IMR-90 (cell line): Measurements from ENCODE around the gene KCP. TPM values are rescaled to one million over a fixed set of nuclear protein-coding genes. Genes with fewer than 3 reads are reported as not detected.

Source experiments
- ATAC-seq: fragments of 200-7000 bp; cut with Tn5 transposase; 2 replicates; pipeline ENCODE4 v1.9.1; 2020; ENCODE audit warnings: low read depth, mild to moderate bottlenecking, moderate library complexity
- BruUV-seq: library from RNA; stranded (reverse); fragments of 400-500 nt; replicated peaks from 2 replicates; lab custom pipeline; 2021; lab: Mats Ljungman, UMichigan
- CTCF ChIA-PET: fragments of 300-600 bp; formaldehyde crosslinking; extraction: SDS; loops from one replicate; lab custom pipeline; 2021; ENCODE audit warnings: antibody characterized with exemption; lab: Yijun Ruan, JAX
- POLR2A ChIA-PET: fragments of 300-600 bp; sonication (Branson Sonifier 250); formaldehyde crosslinking; loops from one replicate; lab custom pipeline; 2022; ENCODE audit warnings: antibody characterized with exemption; ENCODE audit not compliant: unreplicated experiment; lab: Charles Lee
- DNase-seq: peaks from one replicate; pipeline ENCODE4 v3.0.0; 2013
- H2AFZ ChIP-seq: replicated peaks from 2 replicates; pipeline ENCODE3; 2013; ENCODE audit warnings: low read length, mild to moderate bottlenecking; ENCODE audit not compliant: poor library complexity
- H2AK5ac ChIP-seq: 2 replicates; pipeline ENCODE4 v1.6.1; 2013; ENCODE audit warnings: low read depth, low read length, inconsistent platforms
- H2AK9ac ChIP-seq: replicated peaks from 2 replicates; pipeline ENCODE3; 2013; ENCODE audit warnings: mild to moderate bottlenecking, low read depth, low read length, moderate library complexity; ENCODE audit not compliant: poor library complexity
- H2BK120ac ChIP-seq: 2 replicates; pipeline ENCODE4 v1.6.1; 2013; ENCODE audit warnings: low read depth, low read length, inconsistent platforms
- H2BK15ac ChIP-seq: 3 replicates; pipeline ENCODE4 v1.6.1; 2013; ENCODE audit warnings: low read depth, low read length, inconsistent platforms
- H2BK20ac ChIP-seq: 2 replicates; pipeline ENCODE4 v1.6.1; 2013; ENCODE audit warnings: low read depth, mild to moderate bottlenecking, inconsistent platforms, low read length, moderate library complexity
- H2BK5ac ChIP-seq: 2 replicates; pipeline ENCODE4 v1.6.1; 2013; ENCODE audit warnings: mild to moderate bottlenecking, low read depth, low read length, inconsistent platforms; ENCODE audit not compliant: poor library complexity, severe bottlenecking
- H3K14ac ChIP-seq: replicated peaks from 2 replicates; pipeline ENCODE4 v1.6.1; 2013; ENCODE audit warnings: low read depth, low read length, inconsistent platforms
- H3K18ac ChIP-seq: 2 replicates; pipeline ENCODE4 v1.6.1; 2013; ENCODE audit warnings: low read depth, low read length, control low read depth
- H3K23ac ChIP-seq: 2 replicates; pipeline ENCODE4 v1.6.1; 2013; ENCODE audit warnings: low read depth, low read length, inconsistent platforms
- H3K27ac ChIP-seq: 2 replicates; pipeline ENCODE4 v1.5.1; 2013; ENCODE audit warnings: mild to moderate bottlenecking, control low read depth, low read length; ENCODE audit not compliant: insufficient read depth
- H3K27me3 ChIP-seq: 2 replicates; pipeline ENCODE4 v1.6.1; 2013; ENCODE audit warnings: low read length; ENCODE audit not compliant: control insufficient read depth, insufficient read depth
- H3K36me3 ChIP-seq: 2 replicates; pipeline ENCODE4 v1.6.1; 2013; ENCODE audit warnings: low read length, mixed read lengths; ENCODE audit not compliant: control insufficient read depth, insufficient read depth
- H3K4ac ChIP-seq: 2 replicates; pipeline ENCODE4 v1.6.1; 2013; ENCODE audit warnings: low read depth, low read length, inconsistent platforms
- H3K4me1 ChIP-seq: 2 replicates; pipeline ENCODE4 v1.6.1; 2013; ENCODE audit warnings: low read length, mixed read lengths; ENCODE audit not compliant: control insufficient read depth, insufficient read depth
- H3K4me2 ChIP-seq: 2 replicates; pipeline ENCODE4 v1.6.1; 2013; ENCODE audit warnings: low read depth, mild to moderate bottlenecking, control low read depth, low read length, moderate library complexity
- H3K4me3 ChIP-seq: 2 replicates; pipeline ENCODE4 v1.5.1; 2013; ENCODE audit warnings: low read depth, mild to moderate bottlenecking, control low read depth, low read length, moderate library complexity; ENCODE audit not compliant: insufficient read depth
- H3K56ac ChIP-seq: 2 replicates; pipeline ENCODE4 v1.6.1; 2013; ENCODE audit warnings: low read length, inconsistent platforms; ENCODE audit not compliant: insufficient read depth; ENCODE audit errors: extremely low read depth
- H3K79me1 ChIP-seq, 2 experiments: 2 replicates each; pipeline ENCODE4 v1.6.1; 2013; ENCODE audit warnings: low read length in 2 of 2, inconsistent platforms in 1 of 2, low read depth in 1 of 2
- H3K9ac ChIP-seq: 2 replicates; pipeline ENCODE4 v1.6.1; 2013; ENCODE audit warnings: low read depth, low read length, control low read depth
- H3K9me1 ChIP-seq: 2 replicates; pipeline ENCODE4 v1.6.1; 2013; ENCODE audit warnings: low read length, inconsistent platforms; ENCODE audit not compliant: insufficient read depth
- H3K9me3 ChIP-seq: 2 replicates; pipeline ENCODE4 v1.6.1; 2013; ENCODE audit warnings: low read length; ENCODE audit not compliant: control insufficient read depth, insufficient read depth
- H4K20me1 ChIP-seq: 2 replicates; pipeline ENCODE4 v1.6.1; 2013; ENCODE audit warnings: low read length, inconsistent platforms; ENCODE audit not compliant: insufficient read depth
- H4K5ac ChIP-seq: 2 replicates; pipeline ENCODE4 v1.6.1; 2013; ENCODE audit warnings: mild to moderate bottlenecking, low read depth, low read length, control low read depth
- H4K8ac ChIP-seq, 2 experiments: 2 replicates each; pipeline ENCODE4 v1.6.1; 2013; ENCODE audit warnings: low read depth in 2 of 2, low read length in 2 of 2, control low read depth in 1 of 2, inconsistent platforms in 1 of 2
- H4K91ac ChIP-seq: 2 replicates; pipeline ENCODE4 v1.6.1; 2013; ENCODE audit warnings: low read depth, low read length, inconsistent platforms; ENCODE audit not compliant: insufficient read depth
- BHLHE40 ChIP-seq: fragments of 150-350 bp; IDR thresholded peaks from 2 replicates; pipeline ENCODE4 v1.6.1; 2016; ENCODE audit warnings: mild to moderate bottlenecking, low read depth, low read length
- CEBPB ChIP-seq: IDR thresholded peaks from 2 replicates; pipeline ENCODE4 v1.6.1; 2012; ENCODE audit warnings: low read depth, low read length, improper control_type of control experiment
- CHD1 ChIP-seq: IDR thresholded peaks from 2 replicates; pipeline ENCODE4 v1.6.1; 2012; ENCODE audit warnings: low read depth, low read length, improper control_type of control experiment
- CTCF ChIP-seq: conservative IDR thresholded peaks from 2 replicates; pipeline ENCODE4 v1.5.1; 2012; ENCODE audit warnings: mild to moderate bottlenecking, low read depth, low read length, improper control_type of control experiment
- ELK1 ChIP-seq: fragments of 150-350 bp; IDR thresholded peaks from 2 replicates; pipeline ENCODE4 v1.6.1; 2016; ENCODE audit warnings: low read depth, mild to moderate bottlenecking, low read length, moderate library complexity, borderline replicate concordance
- FOS ChIP-seq: fragments of 150-350 bp; IDR thresholded peaks from 2 replicates; pipeline ENCODE4 v1.6.1; 2016; ENCODE audit warnings: low read depth, low read length
- MAZ ChIP-seq: IDR thresholded peaks from 2 replicates; pipeline ENCODE4 v1.6.1; 2012; ENCODE audit warnings: low read depth, mild to moderate bottlenecking, low read length, improper control_type of control experiment, moderate library complexity, borderline replicate concordance
- MXI1 ChIP-seq: IDR thresholded peaks from 2 replicates; pipeline ENCODE4 v1.6.1; 2012; ENCODE audit warnings: low read depth, mild to moderate bottlenecking, low read length, moderate library complexity, borderline replicate concordance
- NFE2L2 ChIP-seq: fragments of 150-350 bp; IDR thresholded peaks from 2 replicates; pipeline ENCODE4 v1.6.1; 2016; ENCODE audit warnings: low read depth, mild to moderate bottlenecking, low read length
- POLR2A ChIP-seq: IDR thresholded peaks from 2 replicates; pipeline ENCODE4 v1.6.1; 2012; ENCODE audit warnings: mild to moderate bottlenecking, low read depth, low read length
- RAD21 ChIP-seq: IDR thresholded peaks from 2 replicates; pipeline ENCODE4 v1.6.1; 2012; ENCODE audit warnings: low read length, improper control_type of control experiment
- RCOR1 ChIP-seq: IDR thresholded peaks from 2 replicates; pipeline ENCODE4 v1.6.1; 2012; ENCODE audit warnings: mild to moderate bottlenecking, low read length, improper control_type of control experiment; ENCODE audit not compliant: insufficient replicate concordance
- RFX5 ChIP-seq: IDR thresholded peaks from 2 replicates; pipeline ENCODE4 v1.8.0; 2012; ENCODE audit warnings: low read depth, mild to moderate bottlenecking, low read length, moderate library complexity
- SMC3 ChIP-seq: fragments of 150-350 bp; IDR thresholded peaks from 2 replicates; pipeline ENCODE4 v1.6.1; 2016; ENCODE audit warnings: low read depth, mild to moderate bottlenecking, antibody characterized with exemption, low read length, moderate library complexity
- USF2 ChIP-seq: fragments of 150-350 bp; IDR thresholded peaks from 2 replicates; pipeline ENCODE4 v1.6.1; 2017; ENCODE audit warnings: mild to moderate bottlenecking, antibody characterized with exemption, low read length, low read depth
- WGBS, 2 experiments: methylation state at CpG; one replicate each; pipeline versions ENCODE4 v1.1.5 to v1.1.7; 2013; ENCODE audit warnings: missing lambda C conversion rate in 2 of 2; ENCODE audit not compliant: insufficient read length in 1 of 2; ENCODE audit errors: extremely low coverage in 2 of 2; 5-methylcytosine and 5-hydroxymethylcytosine counted together
- dilution Hi-C: fragments of 300-500 bp; cut with HindIII; formaldehyde crosslinking; loops from one replicate; pipeline ENCODE4 v1.14.3; 2018; ENCODE audit warnings: low sequenced_read_pairs; ENCODE audit not compliant: unreplicated experiment
- in situ Hi-C: fragments of 300-500 bp; cut with MboI; formaldehyde crosslinking; loops from 3 replicates; pipeline ENCODE4 v1.14.3; 2019; ENCODE audit warnings: low sequenced_read_pairs, inconsistent platforms, mixed read lengths
- intact Hi-C: fragments of 100-400 bp; cut with micrococcal nuclease; formaldehyde crosslinking; loops from 2 replicates; pipeline ENCODE4 v1.10.0; 2022
- polyA plus RNA-seq, 3 experiments: library from polyadenylated mRNA; depleted of rRNA; stranded (reverse); fragments of >200 nt; gene quantifications; 2 replicates each; pipeline ENCODE4 v1.2.3, GENCODE V29; 2012; ENCODE audit warnings: low replicate concordance in 1 of 3
- total RNA-seq: library from RNA; depleted of rRNA; stranded (reverse); fragments of >200 nt; gene quantifications from 2 replicates; pipeline ENCODE4 v1.2.3, GENCODE V29; 2012

KCP gene
- total and polyA plus RNA-seq, 2 of the 4 experiments (the other 2 are of a cell fraction): 0.03 TPM; not detected in 1

GRCh38 chr7:128888039-128888755 is 22.3 kb downstream of the KCP start:
- Histone ChIP-seq H3K4me3 (no peak overlapping the region), H4K5ac (no peak overlapping the region), H3K18ac (no peak overlapping the region), H3K56ac (no peak overlapping the region), H3K4me1 (no peaks in the 10 kb centered on the region), H4K91ac (no peak overlapping the region), H2BK15ac (no peak overlapping the region), H3K4me2 (no peak overlapping the region), H4K20me1 (peaks cover 4% of the 10 kb centered on the region; the same call in 1 of the 2 replicates), H3K4ac (no peak overlapping the region), H4K8ac (no peak overlapping the region), H2AK5ac (peak overlapping the region; percentile 28; the same call in 1 of the 2 replicates), H3K14ac (no peak overlapping the region), H3K9me3 (no peaks in the 10 kb centered on the region), H3K27me3 (peaks cover 16% of the 10 kb centered on the region), H2AFZ (peak overlapping the region; percentile 51), H3K9me1 (no peaks in the 10 kb centered on the region), H3K36me3 (no peaks in the 10 kb centered on the region), H2BK5ac (peak overlapping the region; percentile 95), H3K23ac (no peak overlapping the region), H3K79me1 (no peaks in the 10 kb centered on the region), H3K27ac (no peak overlapping the region), H2BK120ac (no peak overlapping the region), H3K9ac (no peak overlapping the region), H2AK9ac (no peak overlapping the region), H2BK20ac (no peak overlapping the region)
- ChIA-PET POLR2A (no interaction called here), CTCF (no interaction called here)
- BruUV-seq: no TSS peak
- no peak for DNase-seq
- in situ Hi-C loops (loop anchor here (25.0 kb wide), 1 partner anchor 426 kb away; the partner anchor contains the start of gene HILPDA), intact Hi-C loops (no loop called here), dilution Hi-C loops (no loop called here)
- no peak for ATAC-seq
- WGBS, 2 experiments: 62% methylated on average over 3 of the region's 7 CpGs; no CpG with 5 or more reads in 1 of the 2 experiments
- TF ChIP-seq MAZ (no peak), ELK1 (no peak), RCOR1 (no peak), USF2 (no peak), SMC3 (no peak), FOS (no peak), RAD21 (no peak), BHLHE40 (no peak), RFX5 (no peak), CHD1 (no peak), CTCF (no peak), NFE2L2 (no peak), CEBPB (no peak), POLR2A (no peak), MXI1 (no peak)
